Mucosa of descending colon (tissue), 3 donors: ENCODE data around the gene TWF1. TPM values are rescaled to one million over a fixed set of nuclear protein-coding genes. Genes with fewer than 3 reads are reported as not detected.

ENCODE experiments used
- ATAC-seq: fragments of 200-7000 bp; cut with Tn5 transposase; one replicate; pipeline ENCODE4 v1.9.1; 2020; ENCODE audit warnings: mild to moderate bottlenecking, moderate library complexity
- DNase-seq, 3 donors: peaks; one replicate each; pipeline ENCODE4 v3.0.0-alpha.2; 2020
- H3K36me3 ChIP-seq: fragments of 200-600 bp; one replicate; pipeline ENCODE4 v1.8.0; 2021; ENCODE audit warnings: low read depth, mild to moderate bottlenecking
- H3K4me1 ChIP-seq: fragments of 200-600 bp; one replicate; pipeline ENCODE4 v1.8.0; 2021; ENCODE audit warnings: low read depth, mild to moderate bottlenecking
- H3K4me3 ChIP-seq: fragments of 200-600 bp; one replicate; pipeline ENCODE4 v1.8.0; 2021; ENCODE audit warnings: mild to moderate bottlenecking
- H3K9me3 ChIP-seq: fragments of 200-600 bp; one replicate; pipeline ENCODE4 v1.8.0; 2021; ENCODE audit warnings: mild to moderate bottlenecking
- CTCF ChIP-seq: fragments of 200-600 bp; IDR thresholded peaks from one replicate; pipeline ENCODE4 v1.8.0; 2022; ENCODE audit warnings: antibody characterized with exemption, mild to moderate bottlenecking
- intact Hi-C, 2 donors: fragments of 100-400 bp; cut with DNase I in 1 of 2; cut with micrococcal nuclease in 1 of 2; formaldehyde crosslinking; loops; one replicate each; pipeline versions ENCODE4 v1.11.0 to v1.11.1; 2022; cut with DNase I, micrococcal nuclease
- total RNA-seq, 3 donors: library from RNA; stranded (reverse); fragmentation: NEBNext Ultra II Directional in 2 of 3; extraction: Animal tissue kit (Norgen Biotek cat#: 25700) in 2 of 3; gene quantifications; one replicate each; pipeline versions ENCODE4 v1.2.1 to v1.2.4, GENCODE V29; 2021 to 2023
- donor health status: DM: no; HTN: no; CAD: no; lungs with moderate emphysema.
- donor health status: DM: no; HTN: no; CAD: no.
- donor health status: DM: no; HTN: yes; CAD: no.

TWF1 gene
- total RNA-seq, 3 donors from 2014 or later, result 108 to 124 (median 116) TPM

DNA sequence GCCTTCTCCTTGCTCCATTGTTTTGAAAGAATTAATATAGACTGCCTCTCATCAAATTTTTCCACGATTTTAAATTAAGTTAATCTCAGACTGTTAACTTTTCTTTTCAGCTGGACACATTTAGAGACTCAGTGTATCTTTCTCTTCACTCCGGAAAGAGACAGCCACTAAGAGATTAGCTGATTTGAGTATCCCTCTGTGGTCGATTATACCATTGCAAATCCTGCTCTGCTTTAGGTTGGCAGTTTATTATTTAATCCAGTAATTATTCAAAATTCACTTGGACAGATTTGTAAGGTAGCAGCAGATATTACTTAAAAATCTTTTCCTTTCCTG, 588 bp upstream of the TWF1 start:
- ATAC-seq, result no peak
- Histone ChIP-seq H3K4me3 (peak overlapping the region; percentile 87), H3K4me1 (peaks cover 8% of the 10 kb centered on the region), H3K9me3 (no peaks in the 10 kb centered on the region), H3K36me3 (peaks cover 2% of the 10 kb centered on the region)
- TF ChIP-seq CTCF, result no peak
- intact Hi-C loops, result no loop called here
- DNase-seq, result no peak

DNA sequence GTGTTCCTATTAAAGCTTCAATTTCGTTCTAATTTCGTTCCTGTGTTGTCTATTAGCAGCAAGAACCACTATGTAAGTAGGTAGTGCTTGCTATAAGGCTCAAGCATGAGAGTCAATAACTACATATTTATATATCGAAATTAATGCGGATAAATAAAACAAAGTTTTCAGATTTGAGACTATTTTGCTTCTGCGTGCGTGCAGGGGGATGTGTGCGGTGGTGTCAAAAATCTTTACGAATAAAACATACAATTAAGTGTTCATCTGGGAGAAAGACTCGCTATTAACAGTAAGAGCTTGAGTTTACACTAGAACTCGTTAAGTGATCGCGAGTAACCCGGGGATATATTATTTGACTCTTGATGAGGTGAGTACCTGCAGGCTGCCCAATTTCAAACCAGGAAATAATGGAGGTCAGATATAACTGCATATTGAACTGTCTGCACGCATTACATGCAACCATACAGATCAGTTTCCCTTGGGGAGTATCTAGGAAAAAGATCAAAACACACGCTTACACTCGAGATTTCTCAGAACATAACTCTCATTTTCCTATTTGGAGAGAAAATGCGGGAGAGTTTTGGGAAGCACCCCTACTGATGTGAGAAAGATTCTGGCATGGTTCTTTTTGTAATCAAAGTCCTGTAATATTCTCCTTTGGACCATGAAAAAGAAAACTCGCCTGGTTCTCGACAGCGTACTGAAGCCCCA, 813 bp downstream of the TWF1 start:
- peak in 1 of 3 donors; percentile 13 for DNase-seq
- TF ChIP-seq CTCF, result no peak
- no peaks in the 10 kb centered on the region for H3K9me3 ChIP-seq
- ATAC-seq, result peak; percentile 28
- intact Hi-C loops, result no loop called here
- peak overlapping the region; percentile 87 for H3K4me3 ChIP-seq
- H3K36me3 ChIP-seq, result peaks cover 5% of the 10 kb centered on the region
- peaks cover 8% of the 10 kb centered on the region for H3K4me1 ChIP-seq

GRCh38 chr12:43797561-43798217, 8.4 kb downstream of the TWF1 start:
- intact Hi-C loops, result no loop called here
- ATAC-seq (no peak), DNase-seq (no peak)
- no peaks in the 10 kb centered on the region for H3K9me3 ChIP-seq
- TF ChIP-seq CTCF, result no peak
- no peaks in the 10 kb centered on the region for H3K4me1 ChIP-seq
- no peak overlapping the region for H3K4me3 ChIP-seq
- H3K36me3 ChIP-seq, result peaks cover 5% of the 10 kb centered on the region

GRCh38 chr12:43795716-43796280, 10.3 kb downstream of the TWF1 start:
- TF ChIP-seq CTCF, result no peak
- intact Hi-C loops, result no loop called here
- Histone ChIP-seq H3K4me3 (no peak overlapping the region), H3K36me3 (no peaks in the 10 kb centered on the region), H3K9me3 (no peaks in the 10 kb centered on the region), H3K4me1 (no peaks in the 10 kb centered on the region)
- no peak for ATAC-seq
- no peak for DNase-seq

- Histone ChIP-seq H3K4me1 (no peaks in the 10 kb centered on the region), H3K36me3 (no peaks in the 10 kb centered on the region), H3K4me3 (no peak overlapping the region), H3K9me3 (no peaks in the 10 kb centered on the region)
- intact Hi-C loops, result no loop called here
- ATAC-seq (no peak), DNase-seq (no peak)
- no peak for TF ChIP-seq CTCF
Observed at GRCh38 chr12:43789941-43790340, 16.2 kb downstream of the TWF1 start.
